ENCODE measurements around the gene DGKQ.

DNA sequence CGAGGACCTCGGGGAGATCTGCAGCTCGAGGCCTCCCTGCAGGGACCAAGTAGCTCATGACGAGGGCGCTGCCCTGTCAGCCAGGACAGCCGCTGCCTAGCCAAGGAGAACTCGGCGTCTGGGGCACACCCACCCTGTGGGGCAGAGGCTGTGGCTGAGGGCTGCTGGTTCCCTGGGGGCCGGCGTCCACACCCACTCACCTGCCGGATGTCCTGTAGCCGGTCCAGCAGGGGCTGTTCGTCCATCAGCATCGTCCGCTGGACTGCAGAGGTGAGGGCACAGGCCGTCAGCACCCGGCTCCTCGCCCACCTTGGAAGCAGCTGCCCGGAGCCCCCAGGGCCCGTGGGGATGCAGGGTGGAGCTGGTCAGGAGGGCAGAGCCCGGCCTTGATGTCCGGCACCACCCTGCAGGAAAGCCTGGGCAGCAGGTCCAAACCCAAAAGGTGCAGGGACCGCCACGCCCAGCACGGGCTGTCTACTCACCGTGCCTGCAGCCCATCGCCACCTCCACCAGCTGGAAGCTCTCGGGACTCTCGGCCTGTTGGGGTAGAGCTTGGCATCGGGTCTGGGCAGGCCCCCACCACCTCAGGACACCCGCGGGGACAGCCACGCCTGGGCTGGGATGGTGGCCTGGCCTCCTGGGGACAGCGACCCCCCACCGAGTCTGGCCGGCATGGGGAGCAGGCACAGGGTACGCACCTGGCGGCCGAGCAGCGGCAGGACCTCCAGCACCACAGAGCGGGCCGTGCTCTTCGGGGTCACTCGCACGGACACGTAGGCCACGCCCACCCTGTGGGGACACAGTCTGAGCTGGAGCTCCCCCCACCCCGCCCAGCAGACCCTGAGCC, 6.9 kb downstream of the DGKQ start:
- TF ChIP-seq, protein P1, sequence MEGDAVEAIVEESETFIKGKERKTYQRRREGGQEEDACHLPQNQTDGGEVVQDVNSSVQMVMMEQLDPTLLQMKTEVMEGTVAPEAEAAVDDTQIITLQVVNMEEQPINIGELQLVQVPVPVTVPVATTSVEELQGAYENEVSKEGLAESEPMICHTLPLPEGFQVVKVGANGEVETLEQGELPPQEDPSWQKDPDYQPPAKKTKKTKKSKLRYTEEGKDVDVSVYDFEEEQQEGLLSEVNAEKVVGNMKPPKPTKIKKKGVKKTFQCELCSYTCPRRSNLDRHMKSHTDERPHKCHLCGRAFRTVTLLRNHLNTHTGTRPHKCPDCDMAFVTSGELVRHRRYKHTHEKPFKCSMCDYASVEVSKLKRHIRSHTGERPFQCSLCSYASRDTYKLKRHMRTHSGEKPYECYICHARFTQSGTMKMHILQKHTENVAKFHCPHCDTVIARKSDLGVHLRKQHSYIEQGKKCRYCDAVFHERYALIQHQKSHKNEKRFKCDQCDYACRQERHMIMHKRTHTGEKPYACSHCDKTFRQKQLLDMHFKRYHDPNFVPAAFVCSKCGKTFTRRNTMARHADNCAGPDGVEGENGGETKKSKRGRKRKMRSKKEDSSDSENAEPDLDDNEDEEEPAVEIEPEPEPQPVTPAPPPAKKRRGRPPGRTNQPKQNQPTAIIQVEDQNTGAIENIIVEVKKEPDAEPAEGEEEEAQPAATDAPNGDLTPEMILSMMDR (IDR thresholded peaks at IDR 0.05), result no peak
- TF ChIP-seq POLR2A (IDR thresholded peaks at IDR 0.05), result no peak
- TF ChIP-seq EP300 (IDR thresholded peaks at IDR 0.05; ENCODE audit: low read depth), result no peak
- TF ChIP-seq POLR2AphosphoS5 (IDR thresholded peaks at IDR 0.05), result no peak

Measured in transverse colon (tissue), 4 donors.